Psoas muscle (tissue), 8 donors: ENCODE data around the gene TBC1D21. TPM values are rescaled to one million over a fixed set of nuclear protein-coding genes. Genes with fewer than 3 reads are reported as not detected.

Source experiments
- ATAC-seq, 4 donors: fragments of 200-7000 bp; cut with Tn5 transposase; one replicate each; pipeline ENCODE4 v1.9.1; 2020; ENCODE audit warnings: moderate library complexity in 3 of 4, mild to moderate bottlenecking in 2 of 4
- DNase-seq, 2 donors: peaks; one replicate each; pipeline ENCODE4 v3.0.0-alpha.2; 2020
- H3K27ac ChIP-seq: fragments of 200-600 bp; one replicate; pipeline ENCODE4 v1.8.0; 2022
- H3K27me3 ChIP-seq, 3 donors: fragments of 200-600 bp in 1 of 3; one replicate each; pipeline versions ENCODE4 v1.6.1 to v1.8.0; 2013 to 2022; ENCODE audit warnings: low read length in 2 of 3, mild to moderate bottlenecking in 2 of 3, moderate library complexity in 1 of 3; ENCODE audit not compliant: insufficient read depth in 3 of 3
- H3K36me3 ChIP-seq, 2 donors: fragments of 200-600 bp in 1 of 2; one replicate each; pipeline versions ENCODE4 v1.6.1 to v1.8.0; 2013 to 2022; ENCODE audit warnings: low read depth in 1 of 2, mild to moderate bottlenecking in 1 of 2, moderate library complexity in 1 of 2; ENCODE audit not compliant: insufficient read depth in 1 of 2
- H3K4me1 ChIP-seq: fragments of 200-600 bp; one replicate; pipeline ENCODE4 v1.8.0; 2022
- H3K4me3 ChIP-seq: fragments of 200-600 bp; one replicate; pipeline ENCODE4 v1.8.0; 2022; ENCODE audit warnings: mild to moderate bottlenecking
- H3K9me3 ChIP-seq: fragments of 200-600 bp; one replicate; pipeline ENCODE4 v1.8.0; 2022
- CTCF ChIP-seq: fragments of 200-600 bp; IDR thresholded peaks from one replicate; pipeline ENCODE4 v1.8.0; 2022; ENCODE audit warnings: antibody characterized with exemption
- WGBS, 3 donors: extraction: QIAGEN DNeasy Blood & Tissue Kit; methylation state at CpG; one replicate each; pipeline versions ENCODE4 v1.1.6 to v1.1.7; 2013; 5-methylcytosine and 5-hydroxymethylcytosine counted together
- intact Hi-C, 2 donors: fragments of 100-400 bp; cut with DNase I; formaldehyde crosslinking; loops; one replicate each; pipeline versions ENCODE4 v1.11.0 to v1.14.2; 2022
- polyA plus RNA-seq, 3 donors: library from polyadenylated mRNA; stranded (reverse); fragments of 200-250 nt; gene quantifications; one replicate each; pipeline ENCODE4 v1.2.3, GENCODE V29; 2013
- total RNA-seq, 4 donors: library from RNA; stranded (reverse); fragmentation: NEBNext Ultra II Directional in 2 of 4; extraction: Animal tissue kit (Norgen Biotek cat#: 25700) in 2 of 4; gene quantifications; one replicate each; pipeline versions ENCODE4 v1.2.1 to v1.2.4, GENCODE V29; 2021 to 2023
- donor health status: healthy with polysubstance abuse.
- donor health status: DM: no; HTN: no; CAD: no; lungs with moderate emphysema.
- donor health status: Bipolar disorder and iron deficiency.
- donor health status: healthy.
- donor health status: DM: yes; HTN: yes; CAD: no.
- donor health status: DM: no; HTN: no; CAD: no.
- donor health status: DM: no; HTN: no; CAD: no.
- donor health status: DM: yes; HTN: yes; CAD: no.

TBC1D21 gene
- total and polyA plus RNA-seq, 7 donors, result not detected

DNA sequence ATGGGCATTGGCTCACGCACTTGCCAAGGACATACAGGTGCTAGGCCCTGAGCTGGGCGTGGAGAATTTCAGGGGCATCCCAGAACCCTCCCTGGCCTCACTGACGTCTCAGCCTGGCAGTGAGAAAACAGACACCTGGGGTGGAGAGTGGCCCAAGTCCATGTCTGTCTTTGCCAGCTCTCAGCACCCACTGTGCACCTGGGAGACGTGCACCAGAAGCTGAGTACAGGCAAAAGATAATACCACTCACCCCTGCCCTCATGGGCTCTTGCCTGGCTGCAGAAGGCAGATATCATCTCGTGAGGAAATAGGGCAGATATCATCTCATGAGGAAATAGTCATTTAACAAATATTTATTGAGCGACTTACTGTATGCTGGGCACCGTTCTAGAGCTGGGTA is 60.9 kb downstream of the TBC1D21 start:
- H3K9me3 ChIP-seq, result no peaks in the 10 kb centered on the region
- ATAC-seq (no peak), DNase-seq (peak in 1 of 2 donors; percentile 25)
- TF ChIP-seq CTCF, result no peak
- no peak overlapping the region for H3K4me3 ChIP-seq
- no peak overlapping the region for H3K27ac ChIP-seq
- H3K27me3 ChIP-seq, result peaks cover 0 to 6% (median 0%) of the 10 kb centered on the region in 3 donors
- intact Hi-C loops, result no loop called here
- H3K36me3 ChIP-seq, result no peaks in the 10 kb centered on the region
- 82 to 86% (median 82%) methylated on average over 7 of the region's 7 CpGs for WGBS, 3 donors
- H3K4me1 ChIP-seq, result peaks cover under 1% of the 10 kb centered on the region

DNA sequence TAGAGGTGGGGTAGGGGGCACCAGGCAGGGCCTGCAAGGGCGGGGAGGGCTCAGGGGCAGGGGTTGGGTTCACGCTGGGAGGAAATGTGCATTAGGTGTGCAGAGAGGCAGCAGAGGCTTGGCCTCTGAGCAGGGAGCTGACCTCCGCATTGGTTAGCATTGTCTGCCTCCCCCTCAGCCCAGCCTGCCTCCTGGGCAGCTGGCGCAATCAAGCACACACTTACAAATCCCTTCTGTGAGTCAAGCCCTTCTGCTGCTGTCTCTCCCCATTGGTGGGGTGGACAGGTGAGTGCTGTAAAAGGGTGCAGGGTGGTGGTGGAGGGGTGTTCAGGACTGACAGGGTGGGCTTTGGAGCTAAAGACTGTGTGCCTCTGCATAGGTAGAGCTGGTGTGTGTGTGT is 62.2 kb downstream of the TBC1D21 start:
- Histone ChIP-seq H3K27me3 (no peaks in the 10 kb centered on the region), H3K36me3 (no peaks in the 10 kb centered on the region), H3K4me3 (no peak overlapping the region), H3K4me1 (no peaks in the 10 kb centered on the region), H3K9me3 (no peaks in the 10 kb centered on the region), H3K27ac (no peak overlapping the region)
- TF ChIP-seq CTCF, result no peak
- WGBS, 3 donors, result 92 to 98% (median 95%) methylated on average over 4 of the region's 4 CpGs
- ATAC-seq, result peak in 1 of 4 donors; percentile 34
- peak in 1 of 2 donors; percentile 22 for DNase-seq
- intact Hi-C loops, result no loop called here

GRCh38 chr15:73936181-73936580 is 62.8 kb downstream of the TBC1D21 start:
- no peaks in the 10 kb centered on the region for H3K4me1 ChIP-seq
- H3K27me3 ChIP-seq, result no peaks in the 10 kb centered on the region
- H3K4me3 ChIP-seq, result no peak overlapping the region
- DNase-seq, result peak in 1 of 2 donors; percentile 35
- H3K36me3 ChIP-seq, result no peaks in the 10 kb centered on the region
- no peak for ATAC-seq
- TF ChIP-seq CTCF, result no peak
- H3K27ac ChIP-seq, result no peak overlapping the region
- H3K9me3 ChIP-seq, result no peaks in the 10 kb centered on the region
- intact Hi-C loops, result no loop called here
- WGBS, 3 donors, result 65 to 81% (median 72%) methylated on average over 5 of the region's 5 CpGs

- TF ChIP-seq CTCF, result no peak
- 64 to 75% (median 69%) methylated on average over 12 of the region's 12 CpGs for WGBS, 3 donors
- DNase-seq (peak in 1 of 2 donors; percentile 26), ATAC-seq (no peak)
- no peaks in the 10 kb centered on the region for H3K27me3 ChIP-seq
- no peaks in the 10 kb centered on the region for H3K9me3 ChIP-seq
- H3K36me3 ChIP-seq, result no peaks in the 10 kb centered on the region
- intact Hi-C loops, result no loop called here
- no peaks in the 10 kb centered on the region for H3K4me1 ChIP-seq
- no peak overlapping the region for H3K27ac ChIP-seq
- H3K4me3 ChIP-seq, result no peak overlapping the region
These were observed 63.4 kb downstream of the TBC1D21 start for GRCh38 chr15:73936588-73937290.

- TF ChIP-seq CTCF, result no peak
- no peak overlapping the region for H3K27ac ChIP-seq
These were observed 63.9 kb downstream of the TBC1D21 start for GRCh38 chr15:73937296-73937695.

More at GRCh38 chr15:73937296-73937695, 63.9 kb downstream of the TBC1D21 start:
- no peak overlapping the region for H3K4me3 ChIP-seq
- no peaks in the 10 kb centered on the region for H3K36me3 ChIP-seq
- no peaks in the 10 kb centered on the region for H3K9me3 ChIP-seq
- H3K27me3 ChIP-seq, result no peaks in the 10 kb centered on the region
- WGBS, 3 donors, result 76 to 96% (median 81%) methylated on average over 9 to 10 of the region's 10 CpGs
- DNase-seq, result peak in 1 of 2 donors; percentile 32
- ATAC-seq, result no peak
- no peaks in the 10 kb centered on the region for H3K4me1 ChIP-seq
- intact Hi-C loops, result no loop called here
